CD14-positive monocyte (primary cell): ENCODE results near the gene ELOVL6. TPM values are rescaled to one million over a fixed set of nuclear protein-coding genes. Genes with fewer than 3 reads are reported as not detected.

Experiments used
- DNase-seq, 3 donors: peaks; one replicate each; pipeline ENCODE4 v3.0.0-alpha.2; 2011 to 2022
- H2AFZ ChIP-seq: 2 replicates; pipeline ENCODE4 v1.6.0; 2012; ENCODE audit warnings: mild to moderate bottlenecking, low read depth, low read length, inconsistent platforms; ENCODE audit not compliant: insufficient read depth, poor library complexity, severe bottlenecking
- H3K27ac ChIP-seq, 2 donors: 1 replicate in 1 of 2; 2 replicates in 1 of 2; pipeline ENCODE4 v1.5.1; 2012 to 2013; ENCODE audit warnings: low read length in 2 of 2, control low read depth in 1 of 2, inconsistent platforms in 1 of 2, low read depth in 1 of 2, mild to moderate bottlenecking in 1 of 2
- H3K27me3 ChIP-seq, 2 donors: one replicate each; pipeline versions ENCODE4 v1.6.0 to v1.6.1; 2011 to 2013; ENCODE audit warnings: low read length in 2 of 2; ENCODE audit not compliant: control insufficient read depth in 2 of 2, insufficient read depth in 2 of 2
- H3K36me3 ChIP-seq, 2 donors: replicated peaks in 1 of 2; 1 replicate in 1 of 2; 2 replicates in 1 of 2; pipeline versions ENCODE4 v1.5.1 to v1.6.1; 2012 to 2013; ENCODE audit warnings: low read length in 2 of 2, control low read depth in 1 of 2, inconsistent platforms in 1 of 2, mild to moderate bottlenecking in 1 of 2; ENCODE audit not compliant: insufficient read depth in 2 of 2, control insufficient read depth in 1 of 2
- H3K4me1 ChIP-seq, 2 donors: 1 replicate in 1 of 2; 2 replicates in 1 of 2; pipeline versions ENCODE4 v1.5.1 to v1.6.1; 2012 to 2013; ENCODE audit warnings: low read length in 2 of 2, control low read depth in 1 of 2, inconsistent platforms in 1 of 2, mild to moderate bottlenecking in 1 of 2, moderate library complexity in 1 of 2; ENCODE audit not compliant: insufficient read depth in 2 of 2, control insufficient read depth in 1 of 2
- H3K4me2 ChIP-seq: replicated peaks from 2 replicates; pipeline ENCODE3; 2012; ENCODE audit warnings: low read length, moderate library complexity, mild to moderate bottlenecking; ENCODE audit not compliant: poor library complexity, severe bottlenecking; ENCODE audit errors: extremely low read depth
- H3K4me3 ChIP-seq, 3 experiments: fragments of 200-600 bp in 1 of 3; sonication (generic) in 1 of 3; replicated peaks in 1 of 3; 1 replicate in 2 of 3; 2 replicates in 1 of 3; pipeline ENCODE4 v1.5.1; 2011 to 2013; ENCODE audit warnings: low read length in 3 of 3, mild to moderate bottlenecking in 3 of 3, control low read depth in 2 of 3, low read depth in 2 of 3, inconsistent platforms in 1 of 3, moderate library complexity in 1 of 3
- H3K79me2 ChIP-seq: 2 replicates; pipeline ENCODE4 v1.6.0; 2012; ENCODE audit warnings: mild to moderate bottlenecking, control low read depth, inconsistent platforms, low read length, moderate library complexity; ENCODE audit not compliant: insufficient read depth
- H3K9ac ChIP-seq: 2 replicates; pipeline ENCODE4 v1.6.0; 2017; ENCODE audit warnings: low read length, mild to moderate bottlenecking; ENCODE audit not compliant: insufficient read depth, poor library complexity, severe bottlenecking
- H3K9me3 ChIP-seq, 2 donors: replicated peaks in 1 of 2; 1 replicate in 1 of 2; 2 replicates in 1 of 2; pipeline versions ENCODE4 v1.5.1 to v1.6.1; 2012 to 2013; ENCODE audit warnings: low read length in 2 of 2, control low read depth in 1 of 2; ENCODE audit not compliant: control insufficient read depth in 1 of 2, insufficient read depth in 1 of 2
- H4K20me1 ChIP-seq: 2 replicates; pipeline ENCODE4 v1.6.0; 2012; ENCODE audit warnings: mild to moderate bottlenecking, low read length, control low read depth, moderate library complexity; ENCODE audit not compliant: insufficient read depth
- H3K27ac Mint-ChIP-seq, 7 donors: one replicate each; pipeline ENCODE4 v1.8.0; 2020; ENCODE audit warnings: mild to moderate bottlenecking in 7 of 7, mixed read lengths in 7 of 7, moderate library complexity in 6 of 7, inconsistent platforms in 2 of 7
- H3K27me3 Mint-ChIP-seq, 3 donors: one replicate each; pipeline ENCODE4 v1.8.0; 2021 to 2022; ENCODE audit warnings: low read depth in 3 of 3, mild to moderate bottlenecking in 3 of 3, mixed read lengths in 3 of 3, moderate library complexity in 3 of 3, inconsistent platforms in 1 of 3
- H3K36me3 Mint-ChIP-seq, 2 donors: one replicate each; pipeline ENCODE4 v1.8.0; 2020; ENCODE audit warnings: mixed read lengths in 2 of 2, inconsistent platforms in 1 of 2, mild to moderate bottlenecking in 1 of 2
- H3K4me1 Mint-ChIP-seq: one replicate; pipeline ENCODE4 v1.8.0; 2020; ENCODE audit warnings: mild to moderate bottlenecking, mixed read lengths
- H3K4me3 Mint-ChIP-seq, 2 donors: one replicate each; pipeline ENCODE4 v1.8.0; 2020; ENCODE audit warnings: mild to moderate bottlenecking in 2 of 2, mixed read lengths in 2 of 2, moderate library complexity in 1 of 2
- H3K9me3 Mint-ChIP-seq, 7 donors: one replicate each; pipeline ENCODE4 v1.8.0; 2020 to 2022; ENCODE audit warnings: mixed read lengths in 7 of 7, mild to moderate bottlenecking in 6 of 7, moderate library complexity in 6 of 7, inconsistent platforms in 2 of 7
- whole genome bisulfite sequencing: methylation state at CpG from one replicate; pipeline ENCODE4 v1.1.5; 2013; ENCODE audit warnings: missing lambda C conversion rate; ENCODE audit not compliant: insufficient coverage; 5-methylcytosine and 5-hydroxymethylcytosine counted together
- intact Hi-C, 2 donors: fragments of 100-400 bp; cut with micrococcal nuclease; formaldehyde crosslinking; loops; one replicate each; pipeline versions ENCODE4 v1.15.0 to v1.15.1; 2023
- polyA plus RNA-seq, 3 donors: library from polyadenylated mRNA; depleted of rRNA in 1 of 3; unstranded in 2 of 3; stranded (reverse) in 1 of 3; fragments of 300-500 nt in 2 of 3; fragments of >200 nt in 1 of 3; fragmentation: Illumina TruSeq in 2 of 3; gene quantifications; 1 replicate in 2 of 3; 2 replicates in 1 of 3; pipeline ENCODE4 v1.2.3, GENCODE V29; 2012 to 2021
- TF ChIP-seq, protein P1 (sequence below): fragments of 200-600 bp; IDR thresholded peaks from one replicate; pipeline ENCODE4 v1.8.0; 2022; ENCODE audit warnings: antibody characterized with exemption, mild to moderate bottlenecking

Gene ELOVL6
- polyA plus RNA-seq, 3 donors, result 0.11 to 0.19 TPM; not detected in 1

DNA sequence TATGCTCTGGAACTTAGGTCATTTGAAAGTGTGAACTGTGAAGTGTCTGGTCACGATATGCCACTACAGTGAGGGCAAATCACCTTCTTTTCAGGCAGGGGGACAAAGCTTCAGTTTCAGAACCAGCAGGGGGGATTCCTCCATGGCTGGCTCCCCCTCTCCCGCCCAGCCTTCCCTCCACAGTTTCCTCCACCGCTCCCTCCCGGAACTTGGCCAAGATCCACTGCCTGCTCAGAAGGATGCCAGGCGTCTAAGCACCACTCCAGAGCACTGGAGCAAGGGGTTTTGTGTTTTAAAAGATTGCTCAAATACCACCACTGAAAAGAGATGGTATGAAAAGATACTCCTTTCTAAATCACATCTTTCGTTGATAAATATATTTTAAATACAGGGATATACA is 126.9 kb downstream of the ELOVL6 start:
- 100% methylated on average over 1 of the region's 6 CpGs for WGBS
- Histone ChIP-seq H3K4me1 (no peaks in the 10 kb centered on the region), H2AFZ (no peak overlapping the region), H3K4me3 (no peak overlapping the region), H3K4me2 (no peak overlapping the region), H3K9me3 (peaks cover 0 to 4% of the 10 kb centered on the region in 2 donors), H4K20me1 (no peaks in the 10 kb centered on the region), H3K9ac (no peak overlapping the region), H3K79me2 (no peaks in the 10 kb centered on the region), H3K27me3 (no peaks in the 10 kb centered on the region), H3K36me3 (no peaks in the 10 kb centered on the region), H3K27ac (no peak overlapping the region)
- TF ChIP-seq, protein P1, sequence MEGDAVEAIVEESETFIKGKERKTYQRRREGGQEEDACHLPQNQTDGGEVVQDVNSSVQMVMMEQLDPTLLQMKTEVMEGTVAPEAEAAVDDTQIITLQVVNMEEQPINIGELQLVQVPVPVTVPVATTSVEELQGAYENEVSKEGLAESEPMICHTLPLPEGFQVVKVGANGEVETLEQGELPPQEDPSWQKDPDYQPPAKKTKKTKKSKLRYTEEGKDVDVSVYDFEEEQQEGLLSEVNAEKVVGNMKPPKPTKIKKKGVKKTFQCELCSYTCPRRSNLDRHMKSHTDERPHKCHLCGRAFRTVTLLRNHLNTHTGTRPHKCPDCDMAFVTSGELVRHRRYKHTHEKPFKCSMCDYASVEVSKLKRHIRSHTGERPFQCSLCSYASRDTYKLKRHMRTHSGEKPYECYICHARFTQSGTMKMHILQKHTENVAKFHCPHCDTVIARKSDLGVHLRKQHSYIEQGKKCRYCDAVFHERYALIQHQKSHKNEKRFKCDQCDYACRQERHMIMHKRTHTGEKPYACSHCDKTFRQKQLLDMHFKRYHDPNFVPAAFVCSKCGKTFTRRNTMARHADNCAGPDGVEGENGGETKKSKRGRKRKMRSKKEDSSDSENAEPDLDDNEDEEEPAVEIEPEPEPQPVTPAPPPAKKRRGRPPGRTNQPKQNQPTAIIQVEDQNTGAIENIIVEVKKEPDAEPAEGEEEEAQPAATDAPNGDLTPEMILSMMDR, result no peak
- Mint-ChIP-seq H3K27me3 (peaks cover 1 to 5% (median 2%) of the 10 kb centered on the region in 3 donors), H3K36me3 (no peaks in the 10 kb centered on the region), H3K4me1 (peaks cover 8% of the 10 kb centered on the region), H3K4me3 (no peak overlapping the region), H3K27ac (no peak overlapping the region), H3K9me3 (peaks cover under 1 to 13% (median 4%) of the 10 kb centered on the region in 7 donors)
- no peak for DNase-seq
- intact Hi-C loops, result no loop called here

DNA sequence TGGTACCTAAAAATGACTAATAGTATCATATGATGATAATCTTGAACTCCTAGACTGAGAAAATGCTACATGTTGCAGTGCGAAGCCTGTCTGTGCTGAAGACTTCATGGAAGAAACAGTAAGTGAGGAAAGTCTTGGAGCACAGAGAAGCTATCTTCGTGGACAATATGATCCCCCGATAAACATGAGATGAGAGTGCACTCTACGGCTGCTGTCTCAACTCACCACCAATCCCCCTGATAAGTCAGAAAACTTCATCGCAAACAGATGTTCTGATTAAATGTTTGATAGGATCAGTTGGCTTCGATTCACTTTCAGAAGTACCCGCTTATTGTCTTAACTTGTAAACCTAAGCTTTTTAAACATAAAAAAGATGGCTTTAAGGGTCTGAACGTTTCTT is 130.2 kb downstream of the ELOVL6 start:
- Histone ChIP-seq H3K36me3 (no peaks in the 10 kb centered on the region), H4K20me1 (no peaks in the 10 kb centered on the region), H3K9ac (no peak overlapping the region), H3K4me3 (no peak overlapping the region), H3K4me1 (no peaks in the 10 kb centered on the region), H3K27ac (no peak overlapping the region), H2AFZ (no peak overlapping the region), H3K79me2 (no peaks in the 10 kb centered on the region), H3K27me3 (peaks cover 0 to 5% of the 10 kb centered on the region in 2 donors), H3K9me3 (peaks cover 0 to 4% of the 10 kb centered on the region in 2 donors), H3K4me2 (no peak overlapping the region)
- WGBS, result 100% methylated on average over 2 of the region's 8 CpGs
- Mint-ChIP-seq H3K4me3 (no peak overlapping the region), H3K9me3 (peaks cover 0 to 9% (median 4%) of the 10 kb centered on the region in 7 donors), H3K27ac (no peak overlapping the region), H3K4me1 (no peaks in the 10 kb centered on the region), H3K27me3 (peaks cover 6 to 11% (median 7%) of the 10 kb centered on the region in 3 donors), H3K36me3 (no peaks in the 10 kb centered on the region)
- intact Hi-C loops, result no loop called here
- no peak for DNase-seq
- TF ChIP-seq, protein P1, result no peak
